Measurements from ENCODE around the gene CPNE9. TPM values are rescaled to one million over a fixed set of nuclear protein-coding genes. Genes with fewer than 3 reads are reported as not detected.

CPNE9 gene, protein sequence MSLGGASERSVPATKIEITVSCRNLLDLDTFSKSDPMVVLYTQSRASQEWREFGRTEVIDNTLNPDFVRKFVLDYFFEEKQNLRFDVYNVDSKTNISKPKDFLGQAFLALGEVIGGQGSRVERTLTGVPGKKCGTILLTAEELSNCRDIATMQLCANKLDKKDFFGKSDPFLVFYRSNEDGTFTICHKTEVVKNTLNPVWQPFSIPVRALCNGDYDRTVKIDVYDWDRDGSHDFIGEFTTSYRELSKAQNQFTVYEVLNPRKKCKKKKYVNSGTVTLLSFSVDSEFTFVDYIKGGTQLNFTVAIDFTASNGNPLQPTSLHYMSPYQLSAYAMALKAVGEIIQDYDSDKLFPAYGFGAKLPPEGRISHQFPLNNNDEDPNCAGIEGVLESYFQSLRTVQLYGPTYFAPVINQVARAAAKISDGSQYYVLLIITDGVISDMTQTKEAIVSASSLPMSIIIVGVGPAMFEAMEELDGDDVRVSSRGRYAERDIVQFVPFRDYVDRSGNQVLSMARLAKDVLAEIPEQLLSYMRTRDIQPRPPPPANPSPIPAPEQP
- 1 to 10 TPM in 1 of 5 donors, under 1 TPM in 3, not detected in 1; 0.19 to 1.5 (median 0.24) TPM for total RNA-seq
- 0.42 TPM for total RNA-seq (2013)
- 0 to 0.74 (median 0.23) reads per million in 29 experiments for total RNA-seq

GRCh38 chr3:9703736-9704346 is at the start of gene CPNE9:
Gene CPNE9, plus strand, starts transcription at chr3:9703833. Its CDS starts 164 bp downstream, at chr3:9703997.
- ChIA-PET CTCF (no interaction called here), POLR2A (no interaction called here)
- no peak within 1 kb of the TSS for H3K27ac ChIP-seq (ENCODE audit: low read length)
- H3K4me1 Mint-ChIP-seq, result peaks cover 10 to 22% (median 13%) of the 10 kb centered on the region in 3 donors
- DNase-seq (no peak), ATAC-seq (replicated peaks in 1 of 4) (peak; percentile 18 to 38 (median 30))
- H3K4me3 Mint-ChIP-seq, result peak within 1 kb of the TSS; percentile 53 to 63 (median 60)
- H3K4me1 ChIP-seq (ENCODE audit: control insufficient read depth in 1 of 2, extremely low read depth in 1 of 2, insufficient read depth in 2 of 2, low read length in 2 of 2), result peaks cover 4 to 17% of the 10 kb centered on the region in 2 experiments
- peaks cover 2 to 38% of the 10 kb centered on the region in 2 experiments for H3K27me3 ChIP-seq (replicated peaks in 1 of 2; ENCODE audit: control insufficient read depth in 2 of 2, extremely low read depth in 1 of 2, insufficient read depth in 2 of 2, low read length in 1 of 2)
- H3K36me3 ChIP-seq (ENCODE audit: control insufficient read depth in 2 of 2, extremely low read depth in 1 of 2, insufficient read depth in 1 of 2, low read length in 1 of 2), result peaks cover 10 to 17% of the 10 kb centered on the region in 2 donors
- peaks cover 14 to 29% of the 10 kb centered on the region in 2 donors for H3K27me3 Mint-ChIP-seq
- H3K9me3 ChIP-seq, result no peaks in the 10 kb centered on the region
- H3K36me3 Mint-ChIP-seq, result peaks cover 40% of the 10 kb centered on the region
- H3K27ac Mint-ChIP-seq, result no peak within 1 kb of the TSS
- peaks cover 0 to 4% (median 0%) of the 10 kb centered on the region in 3 donors for H3K9me3 Mint-ChIP-seq
- 15% methylated on average over 56 of the region's 56 CpGs for WGBS (ENCODE audit: insufficient coverage)
- H3K4me3 ChIP-seq (ENCODE audit: control insufficient read depth in 1 of 2, extremely low read depth in 1 of 2, low read length in 1 of 2), result peak within 1 kb of the TSS; percentile 7 to 33

DNA sequence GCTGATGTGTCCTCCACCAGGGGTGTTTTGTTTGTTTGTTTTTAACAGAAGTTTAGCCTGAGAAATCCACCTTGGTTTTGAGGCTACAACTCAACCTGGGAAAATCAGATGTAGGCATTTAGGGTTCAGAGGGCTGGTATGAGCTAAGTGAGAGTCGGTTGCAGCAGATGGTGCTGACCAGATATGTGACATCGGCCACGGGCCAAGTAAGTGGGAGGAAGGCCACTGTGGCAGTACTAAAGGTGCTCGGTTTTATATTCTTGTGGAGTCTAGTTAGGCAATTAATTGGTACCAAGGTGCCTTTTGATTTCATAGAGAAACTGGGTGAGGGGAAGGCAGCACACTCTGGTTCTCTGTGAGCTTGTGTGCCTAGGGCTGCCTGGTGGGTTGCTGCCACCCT is 43.8 kb upstream of the CPNE9 start:
- Histone ChIP-seq H3K4me1 (ENCODE audit: control insufficient read depth in 1 of 2, extremely low read depth in 1 of 2, insufficient read depth in 2 of 2, low read length in 2 of 2) (peaks cover 0 to 4% of the 10 kb centered on the region in 2 experiments), H3K27ac (ENCODE audit: low read length) (no peak overlapping the region), H3K4me3 (ENCODE audit: control insufficient read depth in 1 of 2, extremely low read depth in 1 of 2, low read length in 1 of 2) (no peak overlapping the region), H3K36me3 (ENCODE audit: control insufficient read depth in 2 of 2, extremely low read depth in 1 of 2, insufficient read depth in 1 of 2, low read length in 1 of 2) (peaks cover 16 to 78% of the 10 kb centered on the region in 2 donors), H3K9me3 (no peaks in the 10 kb centered on the region), H3K27me3 (replicated peaks in 1 of 2; ENCODE audit: control insufficient read depth in 2 of 2, extremely low read depth in 1 of 2, insufficient read depth in 2 of 2, low read length in 1 of 2) (no peaks in the 10 kb centered on the region)
- 96% methylated on average over 4 of the region's 4 CpGs for WGBS (ENCODE audit: insufficient coverage)
- H3K27ac Mint-ChIP-seq, result no peak overlapping the region
- H3K4me1 Mint-ChIP-seq, result peaks cover 24 to 44% (median 33%) of the 10 kb centered on the region in 3 donors
- no peak overlapping the region for H3K4me3 Mint-ChIP-seq
- ChIA-PET CTCF (no interaction called here), POLR2A (no interaction called here)
- DNase-seq (no peak), ATAC-seq (replicated peaks in 1 of 4) (no peak)
- peaks cover 61% of the 10 kb centered on the region for H3K36me3 Mint-ChIP-seq
- H3K9me3 Mint-ChIP-seq, result no peaks in the 10 kb centered on the region
- H3K27me3 Mint-ChIP-seq, result no peaks in the 10 kb centered on the region

DNA sequence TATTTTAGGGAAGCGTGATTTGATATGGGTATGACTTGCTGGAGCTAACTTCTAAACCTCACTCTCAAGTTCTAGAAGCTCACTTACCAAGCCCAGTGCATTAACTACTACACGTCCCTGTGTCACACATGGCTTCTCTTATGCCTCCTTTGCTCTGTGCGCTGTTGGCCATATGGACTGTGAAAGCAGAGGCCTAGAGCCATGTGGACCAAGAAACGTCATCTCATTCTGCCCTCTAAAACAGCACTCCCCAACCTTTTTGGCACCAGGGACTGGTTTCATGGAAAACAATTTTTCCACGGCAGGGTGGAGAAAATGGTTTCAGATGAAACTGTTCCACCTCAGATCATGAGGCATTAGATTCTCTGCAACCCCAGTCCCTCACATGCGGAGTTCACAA is 42.7 kb upstream of the CPNE9 start:
- ChIA-PET POLR2A (interaction anchor here in 1 of 2 donors (0.7 kb wide), 1 partner anchor 610 kb away, joined by 3 read pairs; no protein-coding TSS in a partner anchor), CTCF (interaction anchor here in 1 of 2 donors (0.7 kb wide), 1 partner anchor 217 kb away, joined by 3 read pairs; no protein-coding TSS in a partner anchor)
- H3K36me3 Mint-ChIP-seq, result peaks cover 59% of the 10 kb centered on the region
- no peaks in the 10 kb centered on the region for H3K9me3 Mint-ChIP-seq
- DNase-seq (no peak), ATAC-seq (replicated peaks in 1 of 4) (no peak)
- Histone ChIP-seq H3K36me3 (ENCODE audit: control insufficient read depth in 2 of 2, extremely low read depth in 1 of 2, insufficient read depth in 1 of 2, low read length in 1 of 2) (peaks cover 14 to 77% of the 10 kb centered on the region in 2 donors), H3K27ac (ENCODE audit: low read length) (no peak overlapping the region), H3K9me3 (no peaks in the 10 kb centered on the region), H3K4me1 (ENCODE audit: control insufficient read depth in 1 of 2, extremely low read depth in 1 of 2, insufficient read depth in 2 of 2, low read length in 2 of 2) (peaks cover 0 to 3% of the 10 kb centered on the region in 2 experiments), H3K27me3 (replicated peaks in 1 of 2; ENCODE audit: control insufficient read depth in 2 of 2, extremely low read depth in 1 of 2, insufficient read depth in 2 of 2, low read length in 1 of 2) (no peaks in the 10 kb centered on the region), H3K4me3 (ENCODE audit: control insufficient read depth in 1 of 2, extremely low read depth in 1 of 2, low read length in 1 of 2) (no peak overlapping the region)
- peaks cover 23 to 43% (median 32%) of the 10 kb centered on the region in 3 donors for H3K4me1 Mint-ChIP-seq
- H3K27me3 Mint-ChIP-seq, result no peaks in the 10 kb centered on the region
- H3K4me3 Mint-ChIP-seq, result no peak overlapping the region
- 92% methylated on average over 4 of the region's 6 CpGs for WGBS (ENCODE audit: insufficient coverage)
- H3K27ac Mint-ChIP-seq, result no peak overlapping the region

DNA sequence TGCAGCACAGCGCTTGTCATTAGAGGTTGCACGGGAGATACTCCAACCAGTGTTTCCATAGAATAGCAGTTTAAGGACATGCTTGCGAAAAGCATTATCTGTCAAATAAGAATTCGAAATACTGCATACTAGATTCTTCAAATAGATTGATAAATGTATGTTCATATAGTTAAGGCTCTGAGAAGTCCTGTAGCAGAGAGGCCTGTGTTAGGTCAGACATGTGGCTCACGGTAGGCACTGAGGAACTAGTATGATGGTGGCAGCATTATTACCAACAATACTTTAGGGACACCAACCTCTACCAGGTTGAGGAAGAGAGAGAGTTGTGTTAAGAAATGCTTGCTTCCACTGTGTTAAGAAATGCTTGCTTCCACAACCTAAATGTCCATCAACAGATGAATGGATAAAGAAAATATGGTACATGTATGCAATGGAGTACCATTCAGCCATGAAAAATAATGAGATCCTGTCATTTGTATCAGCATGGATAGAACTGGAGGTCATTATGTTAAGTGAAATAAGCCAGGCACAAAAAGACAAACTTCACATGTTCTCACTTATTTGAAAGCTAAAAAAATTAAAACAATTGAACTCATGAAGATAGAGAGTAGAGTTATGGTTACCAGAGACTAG is 39.4 kb upstream of the CPNE9 start:
- H3K4me1 Mint-ChIP-seq, result peaks cover 0 to 18% (median 10%) of the 10 kb centered on the region in 3 donors
- H3K27ac Mint-ChIP-seq, result no peak overlapping the region
- no peaks in the 10 kb centered on the region for H3K9me3 Mint-ChIP-seq
- 100% methylated on average over 2 of the region's 5 CpGs for WGBS (ENCODE audit: insufficient coverage)
- DNase-seq (no peak), ATAC-seq (replicated peaks in 1 of 4) (no peak)
- Histone ChIP-seq H3K27me3 (replicated peaks in 1 of 2; ENCODE audit: control insufficient read depth in 2 of 2, extremely low read depth in 1 of 2, insufficient read depth in 2 of 2, low read length in 1 of 2) (no peaks in the 10 kb centered on the region), H3K36me3 (ENCODE audit: control insufficient read depth in 2 of 2, extremely low read depth in 1 of 2, insufficient read depth in 1 of 2, low read length in 1 of 2) (peaks cover 31 to 76% of the 10 kb centered on the region in 2 donors), H3K27ac (ENCODE audit: low read length) (no peak overlapping the region), H3K9me3 (no peaks in the 10 kb centered on the region), H3K4me1 (ENCODE audit: control insufficient read depth in 1 of 2, extremely low read depth in 1 of 2, insufficient read depth in 2 of 2, low read length in 2 of 2) (no peaks in the 10 kb centered on the region), H3K4me3 (ENCODE audit: control insufficient read depth in 1 of 2, extremely low read depth in 1 of 2, low read length in 1 of 2) (no peak overlapping the region)
- H3K27me3 Mint-ChIP-seq, result no peaks in the 10 kb centered on the region
- H3K36me3 Mint-ChIP-seq, result peaks cover 62% of the 10 kb centered on the region
- CTCF ChIA-PET, result no interaction called here
- H3K4me3 Mint-ChIP-seq, result no peak overlapping the region
- POLR2A ChIA-PET, result no interaction called here

GRCh38 chr3:9666704-9667445 is 36.8 kb upstream of the CPNE9 start:
- Histone ChIP-seq H3K27me3 (replicated peaks in 1 of 2; ENCODE audit: control insufficient read depth in 2 of 2, extremely low read depth in 1 of 2, insufficient read depth in 2 of 2, low read length in 1 of 2) (no peaks in the 10 kb centered on the region), H3K4me3 (ENCODE audit: control insufficient read depth in 1 of 2, extremely low read depth in 1 of 2, low read length in 1 of 2) (no peak overlapping the region), H3K9me3 (no peaks in the 10 kb centered on the region), H3K36me3 (ENCODE audit: control insufficient read depth in 2 of 2, extremely low read depth in 1 of 2, insufficient read depth in 1 of 2, low read length in 1 of 2) (peaks cover 22 to 82% of the 10 kb centered on the region in 2 donors), H3K27ac (ENCODE audit: low read length) (no peak overlapping the region), H3K4me1 (ENCODE audit: control insufficient read depth in 1 of 2, extremely low read depth in 1 of 2, insufficient read depth in 2 of 2, low read length in 2 of 2) (no peaks in the 10 kb centered on the region)
- Mint-ChIP-seq H3K4me1 (peaks cover 2 to 12% (median 3%) of the 10 kb centered on the region in 3 donors), H3K27ac (no peak overlapping the region), H3K4me3 (no peak overlapping the region), H3K27me3 (no peaks in the 10 kb centered on the region), H3K36me3 (peaks cover 69% of the 10 kb centered on the region), H3K9me3 (no peaks in the 10 kb centered on the region)
- ChIA-PET CTCF (no interaction called here), POLR2A (no interaction called here)
- no peak for ATAC-seq (replicated peaks in 1 of 4)
- 98% methylated on average over 5 of the region's 7 CpGs for WGBS (ENCODE audit: insufficient coverage)
- no peak for DNase-seq

Measured in T-cell (primary cell).